NB4 (cell line): ENCODE measurements around the gene POU1F1.

Experiments used
- TF ChIP-seq, protein P1 (sequence below): IDR thresholded peaks from one replicate; pipeline ENCODE4 v1.5.1; 2012; ENCODE audit warnings: low read depth, low read length
- TF ChIP-seq, protein P2 (sequence below): IDR thresholded peaks from 2 replicates; pipeline ENCODE4 v1.6.1; 2011; ENCODE audit warnings: low read depth, low read length

DNA sequence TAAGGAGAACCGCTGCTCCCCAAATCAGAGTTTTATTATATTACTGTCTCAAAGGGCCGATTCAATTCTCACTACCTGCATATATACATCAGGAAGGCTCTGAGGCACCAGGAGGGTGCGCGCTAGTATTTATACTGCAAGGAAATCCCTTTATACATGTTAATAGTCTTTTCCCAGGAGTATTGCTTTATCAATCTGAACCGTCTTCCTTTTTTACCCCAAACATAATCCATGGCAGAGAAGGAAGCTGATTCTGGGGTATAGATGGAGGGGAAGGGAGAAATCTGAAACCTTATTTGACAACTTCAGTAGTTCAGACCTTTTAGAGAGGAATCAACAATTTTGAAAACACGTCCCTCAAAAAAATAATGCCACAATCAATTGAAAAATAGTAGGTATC is at the start of gene POU1F1:
- TF ChIP-seq, protein P1, sequence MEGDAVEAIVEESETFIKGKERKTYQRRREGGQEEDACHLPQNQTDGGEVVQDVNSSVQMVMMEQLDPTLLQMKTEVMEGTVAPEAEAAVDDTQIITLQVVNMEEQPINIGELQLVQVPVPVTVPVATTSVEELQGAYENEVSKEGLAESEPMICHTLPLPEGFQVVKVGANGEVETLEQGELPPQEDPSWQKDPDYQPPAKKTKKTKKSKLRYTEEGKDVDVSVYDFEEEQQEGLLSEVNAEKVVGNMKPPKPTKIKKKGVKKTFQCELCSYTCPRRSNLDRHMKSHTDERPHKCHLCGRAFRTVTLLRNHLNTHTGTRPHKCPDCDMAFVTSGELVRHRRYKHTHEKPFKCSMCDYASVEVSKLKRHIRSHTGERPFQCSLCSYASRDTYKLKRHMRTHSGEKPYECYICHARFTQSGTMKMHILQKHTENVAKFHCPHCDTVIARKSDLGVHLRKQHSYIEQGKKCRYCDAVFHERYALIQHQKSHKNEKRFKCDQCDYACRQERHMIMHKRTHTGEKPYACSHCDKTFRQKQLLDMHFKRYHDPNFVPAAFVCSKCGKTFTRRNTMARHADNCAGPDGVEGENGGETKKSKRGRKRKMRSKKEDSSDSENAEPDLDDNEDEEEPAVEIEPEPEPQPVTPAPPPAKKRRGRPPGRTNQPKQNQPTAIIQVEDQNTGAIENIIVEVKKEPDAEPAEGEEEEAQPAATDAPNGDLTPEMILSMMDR: no peak
- TF ChIP-seq, protein P2, sequence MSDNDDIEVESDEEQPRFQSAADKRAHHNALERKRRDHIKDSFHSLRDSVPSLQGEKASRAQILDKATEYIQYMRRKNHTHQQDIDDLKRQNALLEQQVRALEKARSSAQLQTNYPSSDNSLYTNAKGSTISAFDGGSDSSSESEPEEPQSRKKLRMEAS: no peak
